HUES48 (cell line): ENCODE results near the gene ARAP1.
A peak's percentile ranks its signal among the peaks of the same experiment; 100 is the strongest.

Source experiments
- H3K27ac ChIP-seq: one replicate; pipeline ENCODE4 v1.7.0; 2013; ENCODE audit warnings: low read depth, low read length, inconsistent platforms
- H3K27me3 ChIP-seq: 2 replicates; pipeline ENCODE4 v1.6.1; 2013; ENCODE audit warnings: mild to moderate bottlenecking, low read length; ENCODE audit not compliant: control insufficient read depth, insufficient read depth
- H3K36me3 ChIP-seq: 2 replicates; pipeline ENCODE4 v1.6.1; 2013; ENCODE audit warnings: low read length; ENCODE audit not compliant: control insufficient read depth, insufficient read depth
- H3K4me1 ChIP-seq: 2 replicates; pipeline ENCODE4 v1.6.1; 2013; ENCODE audit warnings: mild to moderate bottlenecking, low read length; ENCODE audit not compliant: control insufficient read depth, insufficient read depth
- H3K4me3 ChIP-seq: 2 replicates; pipeline ENCODE4 v1.5.1; 2013; ENCODE audit warnings: mild to moderate bottlenecking, low read depth, low read length
- H3K9ac ChIP-seq: 2 replicates; pipeline ENCODE4 v1.6.1; 2013; ENCODE audit warnings: mild to moderate bottlenecking, low read depth, low read length, moderate library complexity
- H3K9me3 ChIP-seq: 2 replicates; pipeline ENCODE4 v1.6.1; 2013; ENCODE audit warnings: low read length; ENCODE audit not compliant: control insufficient read depth, insufficient read depth

The ARAP1 gene

GRCh38 chr11:72700146-72700545 lies 52.1 kb downstream of the ARAP1 start:
- no peak overlapping the region for H3K4me3 ChIP-seq
- H3K4me1 ChIP-seq = peaks cover 18% of the 10 kb centered on the region
- peak overlapping the region; percentile 36 for H3K27ac ChIP-seq
- no peaks in the 10 kb centered on the region for H3K27me3 ChIP-seq
- H3K9ac ChIP-seq = no peak overlapping the region
- no peaks in the 10 kb centered on the region for H3K9me3 ChIP-seq
- peaks cover 64% of the 10 kb centered on the region for H3K36me3 ChIP-seq

- Histone ChIP-seq H3K27me3 (no peaks in the 10 kb centered on the region), H3K36me3 (peaks cover 72% of the 10 kb centered on the region), H3K9ac (no peak overlapping the region), H3K4me3 (no peak overlapping the region), H3K27ac (no peak overlapping the region), H3K9me3 (no peaks in the 10 kb centered on the region), H3K4me1 (peaks cover 4% of the 10 kb centered on the region; the same call in 1 of the 2 replicates)
Measured at GRCh38 chr11:72697814-72698213, 54.4 kb downstream of the ARAP1 start.

- Histone ChIP-seq H3K4me1 (peaks cover 4% of the 10 kb centered on the region; the same call in 1 of the 2 replicates), H3K9me3 (no peaks in the 10 kb centered on the region), H3K4me3 (no peak overlapping the region), H3K27me3 (no peaks in the 10 kb centered on the region), H3K27ac (no peak overlapping the region), H3K36me3 (peaks cover 73% of the 10 kb centered on the region), H3K9ac (no peak overlapping the region)
Measured at GRCh38 chr11:72696866-72697700, 55.1 kb downstream of the ARAP1 start.

- H3K4me1 ChIP-seq = peaks cover 4% of the 10 kb centered on the region; the same call in 1 of the 2 replicates
- H3K27ac ChIP-seq = no peak overlapping the region
- H3K36me3 ChIP-seq = peaks cover 77% of the 10 kb centered on the region
- H3K4me3 ChIP-seq = no peak overlapping the region
- H3K9me3 ChIP-seq = no peaks in the 10 kb centered on the region
- no peaks in the 10 kb centered on the region for H3K27me3 ChIP-seq
- H3K9ac ChIP-seq = no peak overlapping the region
Measured at GRCh38 chr11:72695354-72695753, 56.9 kb downstream of the ARAP1 start.

GRCh38 chr11:72693271-72693968 lies 58.8 kb downstream of the ARAP1 start:
- H3K27ac ChIP-seq = no peak overlapping the region
- no peak overlapping the region for H3K4me3 ChIP-seq
- H3K27me3 ChIP-seq = no peaks in the 10 kb centered on the region
- H3K36me3 ChIP-seq = peaks cover 85% of the 10 kb centered on the region
- H3K9me3 ChIP-seq = no peaks in the 10 kb centered on the region
- peaks cover 4% of the 10 kb centered on the region; the same call in 1 of the 2 replicates for H3K4me1 ChIP-seq
- H3K9ac ChIP-seq = no peak overlapping the region

- peaks cover 91% of the 10 kb centered on the region for H3K36me3 ChIP-seq
- H3K9me3 ChIP-seq = no peaks in the 10 kb centered on the region
- no peak overlapping the region for H3K4me3 ChIP-seq
- H3K9ac ChIP-seq = no peak overlapping the region
- peaks cover 4% of the 10 kb centered on the region; the same call in 1 of the 2 replicates for H3K4me1 ChIP-seq
- no peak overlapping the region for H3K27ac ChIP-seq
- no peaks in the 10 kb centered on the region for H3K27me3 ChIP-seq
Measured at GRCh38 chr11:72692498-72693237, 59.5 kb downstream of the ARAP1 start.

GRCh38 chr11:72690166-72690565 lies 62.0 kb downstream of the ARAP1 start:
- H3K4me1 ChIP-seq = no peaks in the 10 kb centered on the region

GRCh38 chr11:72688929-72689328 lies 63.3 kb downstream of the ARAP1 start:
- H3K9me3 ChIP-seq = no peaks in the 10 kb centered on the region

More at GRCh38 chr11:72690166-72690565, 62.0 kb downstream of the ARAP1 start:
- Histone ChIP-seq H3K9ac (no peak overlapping the region), H3K9me3 (no peaks in the 10 kb centered on the region), H3K36me3 (peaks cover 89% of the 10 kb centered on the region), H3K27me3 (no peaks in the 10 kb centered on the region), H3K4me3 (no peak overlapping the region), H3K27ac (no peak overlapping the region)

GRCh38 chr11:72688486-72688885 lies 63.7 kb downstream of the ARAP1 start:
- Histone ChIP-seq H3K36me3 (peaks cover 78% of the 10 kb centered on the region), H3K4me3 (no peak overlapping the region), H3K27me3 (no peaks in the 10 kb centered on the region), H3K9me3 (no peaks in the 10 kb centered on the region), H3K9ac (no peak overlapping the region), H3K27ac (no peak overlapping the region), H3K4me1 (no peaks in the 10 kb centered on the region)

More at GRCh38 chr11:72688929-72689328, 63.3 kb downstream of the ARAP1 start:
- Histone ChIP-seq H3K27me3 (no peaks in the 10 kb centered on the region), H3K4me1 (no peaks in the 10 kb centered on the region), H3K36me3 (peaks cover 81% of the 10 kb centered on the region), H3K4me3 (no peak overlapping the region), H3K9ac (no peak overlapping the region), H3K27ac (no peak overlapping the region)

GRCh38 chr11:72687326-72687725 lies 64.9 kb downstream of the ARAP1 start:
- no peaks in the 10 kb centered on the region for H3K27me3 ChIP-seq
- no peak overlapping the region for H3K4me3 ChIP-seq
- H3K27ac ChIP-seq = no peak overlapping the region
- H3K4me1 ChIP-seq = no peaks in the 10 kb centered on the region
- H3K9me3 ChIP-seq = no peaks in the 10 kb centered on the region
- no peak overlapping the region for H3K9ac ChIP-seq
- peaks cover 66% of the 10 kb centered on the region for H3K36me3 ChIP-seq
